K562 (cell line): ENCODE results near the gene TTC13. TPM values are rescaled to one million over a fixed set of nuclear protein-coding genes. Genes with fewer than 3 reads are reported as not detected.

Source experiments
- ATF1 ChIP-seq, 2 experiments: fragments of 450-650 bp in 1 of 2; IDR thresholded peaks; 2 replicates each; pipeline ENCODE4 v1.6.1; 2016; ENCODE audit warnings: missing compliant biosample characterization in 1 of 2, missing genetic modification characterization in 1 of 2
- IRF2 ChIP-seq: sonication (generic); formaldehyde crosslinking; IDR thresholded peaks from 2 replicates; pipeline ENCODE4 v1.8.1; 2022; ENCODE audit warnings: mild to moderate bottlenecking, missing genetic modification reagents
- KLF1 ChIP-seq: fragments of 450-650 bp; IDR thresholded peaks from 2 replicates; pipeline ENCODE4 v1.6.1; 2016; ENCODE audit warnings: missing genetic modification characterization, missing compliant biosample characterization
- NEUROD1 ChIP-seq: fragments of 150-350 bp; IDR thresholded peaks from 2 replicates; pipeline ENCODE4 v1.6.1; 2014; ENCODE audit warnings: borderline replicate concordance, low read length, low read depth; ENCODE audit not compliant: partially characterized antibody
- SIRT6 ChIP-seq: IDR thresholded peaks from one replicate; pipeline ENCODE4 v1.6.1; 2012; ENCODE audit warnings: low read depth, mild to moderate bottlenecking, control low read depth, inconsistent platforms, low read length, moderate library complexity
- SNIP1 ChIP-seq: fragments of 450-650 bp; IDR thresholded peaks from 2 replicates; pipeline ENCODE4 v1.7.1; 2017; ENCODE audit warnings: low read depth, mild to moderate bottlenecking
- ZBTB7A ChIP-seq: IDR thresholded peaks from 2 replicates; pipeline ENCODE4 v1.6.1; 2011; ENCODE audit warnings: low read depth, mild to moderate bottlenecking, low read length, moderate library complexity, borderline replicate concordance; ENCODE audit not compliant: control insufficient read depth
- ZC3H4 ChIP-seq: sonication (generic); formaldehyde crosslinking; IDR thresholded peaks from 2 replicates; pipeline ENCODE4 v1.9.0; 2021; ENCODE audit warnings: missing genetic modification reagents, borderline replicate concordance
- ZKSCAN1 ChIP-seq: fragments of 150-350 bp; IDR thresholded peaks from 2 replicates; pipeline ENCODE4 v1.6.1; 2016; ENCODE audit warnings: low read depth, low read length
- ZNF140 ChIP-seq: fragments of 250-450 bp; sonication (Bioruptor Pico); IDR thresholded peaks from 2 replicates; pipeline ENCODE4 v1.8.0; 2021; ENCODE audit warnings: moderate library complexity, mild to moderate bottlenecking, inconsistent platforms
- ZNF695 ChIP-seq: fragments of 450-650 bp; formaldehyde crosslinking; IDR thresholded peaks from 2 replicates; pipeline ENCODE4 v1.4.0; 2020; ENCODE audit warnings: mild to moderate bottlenecking, moderate library complexity
- ZNF79 ChIP-seq: fragments of 250-450 bp; sonication (Bioruptor Pico); IDR thresholded peaks from 2 replicates; pipeline ENCODE4 v1.4.0; 2020; ENCODE audit warnings: low read depth, mild to moderate bottlenecking, moderate library complexity
- polyA plus RNA-seq, 8 experiments: library from polyadenylated mRNA; depleted of rRNA in 4 of 8; stranded (reverse) in 5 of 8; unstranded in 3 of 8; fragments of >200 nt; fragmentation: Nextera tagmentation in 2 of 8; fragmentation: Illumina TruSeq in 1 of 8; extraction: Ambion mirVana in 2 of 8; extraction: Trizol in 1 of 8; gene quantifications; 2 replicates each; pipeline versions ENCODE4 v1.2.1 to v1.2.3, GENCODE V29; 2011 to 2014; ENCODE audit warnings: inconsistent platforms in 1 of 8, missing spikeins in 1 of 8
- total RNA-seq, 7 experiments: library from RNA; depleted of rRNA in 6 of 7; stranded (reverse); fragments of >200 nt in 6 of 7; fragmentation: Illumina TruSeq in 2 of 7; extraction: Trizol in 2 of 7; gene quantifications; 2 replicates each; pipeline versions ENCODE4 v1.2.1 to v1.2.3, GENCODE V29; 2011 to 2021; ENCODE audit warnings: low replicate concordance in 1 of 7
- TF ChIP-seq, protein P1 (sequence below): fragments of 450-650 bp; IDR thresholded peaks from 2 replicates; pipeline ENCODE4 v1.6.1; 2016; ENCODE audit warnings: antibody characterized with exemption
- TF ChIP-seq, protein P2 (sequence below): fragments of 450-650 bp; IDR thresholded peaks from 2 replicates; pipeline ENCODE4 v1.6.1; 2016; ENCODE audit warnings: low read depth, mild to moderate bottlenecking, moderate library complexity
- TF ChIP-seq, protein P3 (sequence below), 2 experiments: IDR thresholded peaks; 2 replicates each; pipeline ENCODE4 v1.6.1; 2011; ENCODE audit warnings: borderline replicate concordance in 1 of 2, control low read depth in 1 of 2, low read depth in 1 of 2, low read length in 1 of 2, mild to moderate bottlenecking in 1 of 2, mixed read lengths in 1 of 2, moderate library complexity in 1 of 2; ENCODE audit not compliant: insufficient read depth in 1 of 2, insufficient read length in 1 of 2, poor library complexity in 1 of 2, severe bottlenecking in 1 of 2; ENCODE audit errors: extremely low read depth in 1 of 2
- TF ChIP-seq, protein P4 (sequence below): sonication (generic); formaldehyde crosslinking; IDR thresholded peaks from 2 replicates; pipeline ENCODE4 v1.8.1; 2023; ENCODE audit warnings: mild to moderate bottlenecking, missing genetic modification reagents, moderate library complexity
- TF ChIP-seq, protein P5 (sequence below): fragments of 450-650 bp; IDR thresholded peaks from 2 replicates; pipeline ENCODE4 v1.6.1; 2016; ENCODE audit warnings: mild to moderate bottlenecking
- TF ChIP-seq, protein P6 (sequence below): fragments of 250-450 bp; sonication (Bioruptor Pico); IDR thresholded peaks from 2 replicates; pipeline ENCODE4 v1.5.0; 2021

Gene TTC13
- total and polyA plus RNA-seq, 9 of the 15 experiments (the other 6 are each of a cell fraction or from before 2014, with no cell fraction given) = 1.7 to 13.8 (median 9.6) TPM

DNA sequence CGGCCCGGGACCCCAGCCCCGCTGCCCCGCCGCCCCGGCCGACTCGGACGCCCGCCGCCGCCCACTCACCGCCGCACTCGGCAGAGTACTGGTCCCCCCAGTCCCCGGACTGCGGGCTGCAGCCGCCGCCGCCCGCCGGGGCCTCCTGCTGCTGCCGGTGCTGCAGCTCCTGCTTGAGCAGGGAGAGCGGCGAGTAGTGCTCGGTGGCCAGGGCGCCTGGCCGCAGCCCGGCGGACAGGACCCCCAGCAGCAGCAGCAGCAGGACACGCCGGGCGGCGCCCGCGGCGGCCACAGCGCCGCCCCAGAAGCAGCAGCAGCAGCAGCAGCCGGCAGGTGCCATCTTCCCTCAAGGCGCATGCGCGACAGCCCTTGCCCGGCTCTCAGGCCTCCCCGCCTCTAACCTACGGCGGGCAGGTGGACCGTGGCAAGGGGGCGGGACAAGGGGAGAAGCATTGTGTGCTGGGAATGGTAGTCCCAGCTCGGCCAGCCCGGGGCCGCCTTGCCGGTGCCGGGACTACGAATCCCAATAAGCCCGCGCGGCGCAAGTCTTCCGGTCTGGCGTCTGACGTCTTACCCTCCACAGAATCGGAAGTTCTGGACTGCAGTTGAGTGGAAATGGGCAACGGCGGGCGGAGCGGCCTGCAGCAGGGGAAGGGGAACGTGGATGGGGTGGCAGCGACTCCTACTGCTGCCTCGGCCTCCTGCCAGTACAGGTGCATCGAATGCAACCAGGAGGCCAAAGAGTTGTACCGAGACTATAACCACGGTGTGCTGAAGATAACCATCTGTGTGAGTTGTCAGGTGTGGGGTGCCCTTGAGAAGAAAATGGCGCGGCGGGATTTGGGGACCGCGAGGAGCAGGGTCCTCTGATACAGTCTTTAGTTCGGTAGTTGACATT, at the start of gene TTC13, which contains the start of gene ARV1 (continued):
- TF ChIP-seq, protein P1, sequence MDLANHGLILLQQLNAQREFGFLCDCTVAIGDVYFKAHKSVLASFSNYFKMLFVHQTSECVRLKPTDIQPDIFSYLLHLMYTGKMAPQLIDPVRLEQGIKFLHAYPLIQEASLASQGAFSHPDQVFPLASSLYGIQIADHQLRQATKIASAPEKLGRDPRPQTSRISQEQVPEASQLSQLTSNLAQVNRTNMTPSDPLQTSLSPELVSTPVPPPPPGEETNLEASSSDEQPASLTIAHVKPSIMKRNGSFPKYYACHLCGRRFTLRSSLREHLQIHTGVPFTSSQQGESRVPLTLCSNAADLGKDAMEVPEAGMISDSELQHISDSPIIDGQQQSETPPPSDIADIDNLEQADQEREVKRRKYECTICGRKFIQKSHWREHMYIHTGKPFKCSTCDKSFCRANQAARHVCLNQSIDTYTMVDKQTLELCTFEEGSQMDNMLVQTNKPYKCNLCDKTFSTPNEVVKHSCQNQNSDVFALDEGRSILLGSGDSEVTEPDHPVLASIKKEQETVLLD = peak; percentile 92
- TF ChIP-seq ATF1 (CRISPR knock-in tag; IDR thresholded peaks at IDR 0.05) (no peak; the same call in 1 of the 2 replicates), ATF1 (tag; IDR thresholded peaks at IDR 0.05) (peak; percentile 98), ZNF695 (CRISPR knock-in tag) (no peak), ZNF79 (no peak), ZKSCAN1 (peak; percentile 49), ZBTB7A (peak; percentile 68; the same call in 1 of the 2 replicates), ZNF140 (CRISPR knock-in tag) (no peak), NEUROD1 (peak; percentile 13), ZC3H4 (CRISPR knock-in tag) (no peak), SNIP1 (no peak), IRF2 (CRISPR knock-in tag) (no peak), KLF1 (tag) (no peak), SIRT6 (no peak)
- TF ChIP-seq, protein P2, sequence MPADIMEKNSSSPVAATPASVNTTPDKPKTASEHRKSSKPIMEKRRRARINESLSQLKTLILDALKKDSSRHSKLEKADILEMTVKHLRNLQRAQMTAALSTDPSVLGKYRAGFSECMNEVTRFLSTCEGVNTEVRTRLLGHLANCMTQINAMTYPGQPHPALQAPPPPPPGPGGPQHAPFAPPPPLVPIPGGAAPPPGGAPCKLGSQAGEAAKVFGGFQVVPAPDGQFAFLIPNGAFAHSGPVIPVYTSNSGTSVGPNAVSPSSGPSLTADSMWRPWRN = peak; percentile 11; the same call in 1 of the 2 replicates
- TF ChIP-seq, protein P3, sequence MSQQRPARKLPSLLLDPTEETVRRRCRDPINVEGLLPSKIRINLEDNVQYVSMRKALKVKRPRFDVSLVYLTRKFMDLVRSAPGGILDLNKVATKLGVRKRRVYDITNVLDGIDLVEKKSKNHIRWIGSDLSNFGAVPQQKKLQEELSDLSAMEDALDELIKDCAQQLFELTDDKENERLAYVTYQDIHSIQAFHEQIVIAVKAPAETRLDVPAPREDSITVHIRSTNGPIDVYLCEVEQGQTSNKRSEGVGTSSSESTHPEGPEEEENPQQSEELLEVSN (IDR thresholded peaks at IDR 0.05; ENCODE audit: borderline replicate concordance in 1 of 2, extremely low read depth in 1 of 2, insufficient read depth in 1 of 2, insufficient read length in 1 of 2, low read depth in 1 of 2, low read length in 1 of 2, poor library complexity in 1 of 2, severe bottlenecking in 1 of 2) = peak; percentile 29 to 68
- TF ChIP-seq, protein P4, sequence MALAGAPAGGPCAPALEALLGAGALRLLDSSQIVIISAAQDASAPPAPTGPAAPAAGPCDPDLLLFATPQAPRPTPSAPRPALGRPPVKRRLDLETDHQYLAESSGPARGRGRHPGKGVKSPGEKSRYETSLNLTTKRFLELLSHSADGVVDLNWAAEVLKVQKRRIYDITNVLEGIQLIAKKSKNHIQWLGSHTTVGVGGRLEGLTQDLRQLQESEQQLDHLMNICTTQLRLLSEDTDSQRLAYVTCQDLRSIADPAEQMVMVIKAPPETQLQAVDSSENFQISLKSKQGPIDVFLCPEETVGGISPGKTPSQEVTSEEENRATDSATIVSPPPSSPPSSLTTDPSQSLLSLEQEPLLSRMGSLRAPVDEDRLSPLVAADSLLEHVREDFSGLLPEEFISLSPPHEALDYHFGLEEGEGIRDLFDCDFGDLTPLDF = peak; percentile 91
- TF ChIP-seq, protein P5, sequence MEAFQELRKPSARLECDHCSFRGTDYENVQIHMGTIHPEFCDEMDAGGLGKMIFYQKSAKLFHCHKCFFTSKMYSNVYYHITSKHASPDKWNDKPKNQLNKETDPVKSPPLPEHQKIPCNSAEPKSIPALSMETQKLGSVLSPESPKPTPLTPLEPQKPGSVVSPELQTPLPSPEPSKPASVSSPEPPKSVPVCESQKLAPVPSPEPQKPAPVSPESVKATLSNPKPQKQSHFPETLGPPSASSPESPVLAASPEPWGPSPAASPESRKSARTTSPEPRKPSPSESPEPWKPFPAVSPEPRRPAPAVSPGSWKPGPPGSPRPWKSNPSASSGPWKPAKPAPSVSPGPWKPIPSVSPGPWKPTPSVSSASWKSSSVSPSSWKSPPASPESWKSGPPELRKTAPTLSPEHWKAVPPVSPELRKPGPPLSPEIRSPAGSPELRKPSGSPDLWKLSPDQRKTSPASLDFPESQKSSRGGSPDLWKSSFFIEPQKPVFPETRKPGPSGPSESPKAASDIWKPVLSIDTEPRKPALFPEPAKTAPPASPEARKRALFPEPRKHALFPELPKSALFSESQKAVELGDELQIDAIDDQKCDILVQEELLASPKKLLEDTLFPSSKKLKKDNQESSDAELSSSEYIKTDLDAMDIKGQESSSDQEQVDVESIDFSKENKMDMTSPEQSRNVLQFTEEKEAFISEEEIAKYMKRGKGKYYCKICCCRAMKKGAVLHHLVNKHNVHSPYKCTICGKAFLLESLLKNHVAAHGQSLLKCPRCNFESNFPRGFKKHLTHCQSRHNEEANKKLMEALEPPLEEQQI = no peak
- TF ChIP-seq, protein P6, sequence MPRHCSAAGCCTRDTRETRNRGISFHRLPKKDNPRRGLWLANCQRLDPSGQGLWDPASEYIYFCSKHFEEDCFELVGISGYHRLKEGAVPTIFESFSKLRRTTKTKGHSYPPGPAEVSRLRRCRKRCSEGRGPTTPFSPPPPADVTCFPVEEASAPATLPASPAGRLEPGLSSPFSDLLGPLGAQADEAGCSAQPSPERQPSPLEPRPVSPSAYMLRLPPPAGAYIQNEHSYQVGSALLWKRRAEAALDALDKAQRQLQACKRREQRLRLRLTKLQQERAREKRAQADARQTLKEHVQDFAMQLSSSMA = peak; percentile 88
